NCI-H2171 treated with DMSO at 0.1 percent for 48 hours (cell line): ENCODE results near the gene DHCR7.

Experiments
- DNase-seq: peaks from one replicate; lab custom pipeline; 2025; lab: John Stamatoyannopoulos, UW

DHCR7 gene

GRCh38 chr11:71448257-71449171, at the start of gene DHCR7:
DHCR7 (minus strand) TSS chr11:71448393; CDS start chr11:71444952, 3,441 bp downstream.
- DNase-seq, result peak; percentile 94

- no peak for DNase-seq
These were observed 48.2 kb upstream of the DHCR7 start for GRCh38 chr11:71496421-71496820.

DNA sequence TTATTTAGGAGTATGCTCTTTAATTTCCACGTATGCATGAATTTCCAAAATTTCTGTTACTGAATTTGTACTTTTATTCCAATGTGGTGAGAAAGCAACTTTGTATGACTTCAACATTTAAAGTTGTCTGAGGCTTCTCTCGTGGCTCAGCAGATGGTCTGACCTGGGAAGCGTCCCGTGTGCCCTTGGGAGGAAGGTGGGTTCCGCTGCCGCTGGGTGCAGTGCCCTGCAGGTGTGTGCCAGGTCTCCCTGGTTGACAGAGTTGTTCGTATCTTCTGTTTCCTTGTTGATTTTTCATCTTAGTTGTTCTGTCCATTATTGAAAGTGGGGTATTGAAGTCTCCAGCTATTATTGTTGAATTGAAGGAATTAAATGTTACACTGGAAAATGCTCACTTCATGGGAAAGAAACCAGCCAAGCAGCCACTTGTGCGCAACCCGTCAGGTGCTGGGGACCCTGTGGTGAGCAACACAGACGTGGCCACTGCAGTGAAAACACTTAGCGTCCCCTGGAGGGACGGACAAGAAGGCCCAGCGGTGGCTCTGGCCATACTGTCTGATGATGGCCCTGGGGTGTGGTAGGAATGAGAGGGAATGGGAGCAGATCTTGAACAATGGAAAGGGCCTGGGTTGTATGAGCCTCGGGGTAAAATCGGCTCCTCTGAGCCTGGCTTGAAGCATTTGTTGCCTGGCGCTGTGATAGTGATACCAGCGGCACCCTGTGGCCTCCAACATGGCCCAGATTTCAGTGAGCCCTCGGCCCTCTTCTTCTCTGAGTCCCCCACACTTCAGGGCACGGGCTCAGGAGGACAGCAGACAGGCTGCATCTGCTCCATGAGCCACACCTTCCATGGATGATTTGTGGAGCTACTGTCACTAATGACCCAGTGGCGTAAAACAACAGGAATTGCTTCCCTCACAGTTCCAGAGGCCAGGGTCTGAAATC, 47.4 kb upstream of the DHCR7 start:
- no peak for DNase-seq

GRCh38 chr11:71491940-71492339, 43.7 kb upstream of the DHCR7 start:
- no peak for DNase-seq

DNA sequence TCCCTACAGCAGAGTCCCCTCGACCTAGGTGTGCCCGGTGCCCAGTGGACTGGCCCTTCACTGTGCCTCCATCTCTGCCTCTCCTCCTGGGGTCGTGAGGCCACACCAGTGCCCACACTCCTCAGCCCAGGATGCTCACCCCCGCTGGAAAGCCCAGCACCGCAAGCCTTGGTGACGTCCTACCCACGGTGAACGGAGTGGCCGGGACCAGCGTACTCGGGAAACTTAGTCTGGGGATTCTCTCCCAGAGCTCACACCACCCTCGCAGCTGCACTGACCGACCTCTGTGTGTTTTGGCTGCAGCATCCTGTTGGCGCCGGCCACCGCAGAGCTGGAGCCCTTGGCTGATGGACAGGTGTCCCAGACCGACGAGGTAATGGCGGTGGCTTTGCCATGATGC, 43.3 kb upstream of the DHCR7 start:
- no peak for DNase-seq

- DNase-seq, result no peak
These were observed 42.7 kb upstream of the DHCR7 start for GRCh38 chr11:71490731-71491390.

GRCh38 chr11:71490044-71490730, 42.0 kb upstream of the DHCR7 start:
- no peak for DNase-seq

DNA sequence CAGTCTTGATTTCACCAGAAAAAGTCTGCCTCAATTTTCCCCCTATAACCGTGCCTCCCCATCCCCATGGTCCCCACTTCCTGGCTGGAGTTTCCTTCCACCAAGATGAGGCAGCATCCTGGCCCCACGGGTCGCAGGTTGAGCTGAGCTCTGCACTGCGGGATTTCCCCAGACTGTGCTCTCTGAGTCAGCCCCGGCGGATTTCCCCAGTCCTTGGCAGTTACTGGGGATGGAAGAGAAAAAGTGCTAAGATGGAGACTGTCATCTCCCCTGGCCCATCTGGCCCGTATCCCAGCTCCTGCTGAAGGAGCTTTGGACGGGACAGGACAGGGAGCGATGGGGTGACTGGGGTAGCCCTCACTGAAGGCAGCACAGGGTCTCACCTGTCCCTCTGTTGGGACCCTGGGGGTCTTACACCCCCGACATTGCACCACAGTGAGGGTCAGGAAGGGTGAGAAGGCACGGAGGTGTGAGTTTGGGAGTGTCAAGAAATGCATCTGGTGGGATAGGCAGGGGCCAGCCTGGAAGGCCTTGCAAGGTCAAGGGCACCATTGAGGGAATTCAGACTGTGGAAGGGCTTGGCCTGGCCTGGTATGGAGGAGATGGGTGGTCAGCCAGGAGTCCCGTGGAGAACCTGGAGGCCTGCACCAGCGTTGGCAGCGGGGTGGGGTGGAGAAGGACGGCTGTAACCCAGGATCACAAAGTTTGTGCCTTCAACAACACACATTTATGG, 41.3 kb upstream of the DHCR7 start:
- no peak for DNase-seq

DNA sequence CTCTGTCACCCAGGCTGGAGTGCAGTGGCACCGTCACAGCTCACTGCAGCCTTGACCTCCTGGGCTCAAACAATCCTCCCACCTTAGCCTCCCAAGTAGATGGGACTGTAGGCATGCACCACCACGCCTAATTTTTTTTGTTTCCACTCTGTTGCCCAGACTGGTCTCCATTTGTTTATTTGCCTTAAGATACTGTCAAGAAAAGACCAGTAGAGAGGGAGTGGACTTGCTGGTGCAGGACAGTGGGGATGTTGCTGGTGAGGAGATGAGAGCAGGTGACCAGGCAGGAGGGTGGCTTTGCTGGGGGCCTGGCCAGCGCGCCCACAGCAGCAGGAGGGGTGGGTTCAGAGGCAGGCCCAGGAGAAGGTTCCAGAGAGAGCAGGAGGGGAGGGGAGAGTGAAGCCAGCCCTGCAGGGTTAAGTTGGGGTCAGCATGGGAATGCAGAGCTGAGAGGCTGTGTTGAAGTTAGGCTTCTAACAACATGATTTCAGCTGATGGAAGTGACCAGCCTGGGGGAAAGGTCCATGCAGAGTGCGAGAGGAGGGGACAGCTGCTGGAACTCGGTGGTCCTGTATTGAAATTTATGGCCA, 40.6 kb upstream of the DHCR7 start:
- DNase-seq, result no peak

DNA sequence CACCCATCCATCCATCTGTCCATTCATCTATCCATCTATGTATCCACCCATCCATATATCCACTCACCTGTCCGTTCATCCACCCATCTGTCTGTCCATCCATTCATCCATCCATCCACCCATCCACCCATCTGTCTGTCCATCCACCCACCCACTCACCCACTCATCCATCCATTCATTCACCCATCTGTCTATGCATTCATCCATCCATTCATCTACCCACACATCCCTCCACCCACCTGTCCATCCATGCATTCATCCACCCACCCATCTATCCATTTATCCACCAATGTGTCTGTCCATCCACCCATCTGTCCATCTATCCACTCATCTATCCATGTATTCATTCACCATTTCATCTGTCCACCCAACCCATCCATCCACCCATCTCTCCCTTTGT, 38.1 kb upstream of the DHCR7 start:
- DNase-seq, result no peak

DNA sequence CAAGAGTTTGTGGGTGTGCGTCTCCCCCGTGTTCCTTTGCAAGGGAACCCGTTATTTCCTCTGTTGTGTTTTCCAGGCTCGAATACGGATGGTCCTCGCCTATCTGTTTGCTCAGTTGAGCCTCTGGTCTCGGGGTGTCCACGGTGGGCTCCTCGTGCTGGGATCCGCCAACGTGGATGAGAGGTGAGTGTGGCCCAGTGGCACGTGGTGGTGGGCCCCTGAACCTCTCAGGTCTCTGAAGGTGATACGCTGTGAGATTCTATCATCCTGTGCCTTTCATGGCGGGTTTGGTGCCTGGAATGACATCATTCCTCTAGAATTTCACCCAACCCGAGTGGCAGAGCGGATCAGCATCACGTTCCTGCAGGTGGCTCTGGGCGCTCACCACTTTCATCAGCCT, 37.3 kb upstream of the DHCR7 start:
- no peak for DNase-seq

DNA sequence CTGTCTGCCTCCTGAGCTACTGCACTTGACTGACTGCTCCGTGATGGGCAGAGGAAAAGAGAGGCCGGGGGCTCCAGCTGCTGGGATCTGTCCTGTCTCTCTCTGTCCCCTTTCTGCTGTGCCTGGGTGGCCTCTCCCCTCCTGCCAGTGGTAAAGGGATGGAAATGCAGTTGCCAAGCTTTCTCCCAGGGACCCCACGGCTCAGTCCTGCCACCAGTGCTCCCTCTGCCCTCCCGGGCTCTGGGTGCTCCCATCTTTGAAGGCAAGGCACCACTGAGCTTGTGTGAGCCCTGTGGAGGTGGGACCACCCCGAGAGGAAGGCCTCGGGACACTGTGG, 36.8 kb upstream of the DHCR7 start:
- no peak for DNase-seq

- DNase-seq, result no peak
These were observed 36.3 kb upstream of the DHCR7 start for GRCh38 chr11:71484248-71485062.

- DNase-seq, result no peak
These were observed 35.5 kb upstream of the DHCR7 start for GRCh38 chr11:71483692-71484091.

DNA sequence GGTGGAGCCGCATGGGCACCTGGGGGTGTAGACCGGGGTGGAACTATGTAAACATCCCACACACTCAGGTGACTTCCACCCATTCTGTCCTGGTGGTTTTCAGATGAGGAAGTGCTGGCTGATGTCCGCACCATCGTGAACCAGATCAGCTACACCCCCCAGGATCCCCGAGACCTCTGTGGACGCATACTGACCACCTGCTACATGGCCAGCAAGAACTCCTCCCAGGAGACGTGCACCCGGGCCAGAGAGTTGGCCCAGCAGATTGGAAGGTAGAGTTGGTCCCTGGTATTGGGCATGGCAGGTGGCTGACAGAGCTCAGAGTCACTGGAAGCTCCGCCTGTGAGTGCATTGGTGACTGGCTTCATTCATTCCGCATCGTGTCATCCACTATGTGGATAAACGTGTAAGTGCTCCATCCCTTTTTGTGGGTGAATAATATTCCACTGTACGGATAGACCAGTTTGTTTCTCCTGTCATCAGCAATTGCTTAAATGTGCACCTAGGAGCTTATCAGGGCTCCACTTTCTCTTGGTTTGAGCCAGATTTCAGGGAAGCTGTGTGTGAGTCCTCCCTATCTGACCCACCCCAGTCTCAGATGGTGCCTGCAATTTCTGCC, 34.7 kb upstream of the DHCR7 start:
- no peak for DNase-seq

GRCh38 chr11:71482216-71482615, 34.0 kb upstream of the DHCR7 start:
- DNase-seq, result no peak

DNA sequence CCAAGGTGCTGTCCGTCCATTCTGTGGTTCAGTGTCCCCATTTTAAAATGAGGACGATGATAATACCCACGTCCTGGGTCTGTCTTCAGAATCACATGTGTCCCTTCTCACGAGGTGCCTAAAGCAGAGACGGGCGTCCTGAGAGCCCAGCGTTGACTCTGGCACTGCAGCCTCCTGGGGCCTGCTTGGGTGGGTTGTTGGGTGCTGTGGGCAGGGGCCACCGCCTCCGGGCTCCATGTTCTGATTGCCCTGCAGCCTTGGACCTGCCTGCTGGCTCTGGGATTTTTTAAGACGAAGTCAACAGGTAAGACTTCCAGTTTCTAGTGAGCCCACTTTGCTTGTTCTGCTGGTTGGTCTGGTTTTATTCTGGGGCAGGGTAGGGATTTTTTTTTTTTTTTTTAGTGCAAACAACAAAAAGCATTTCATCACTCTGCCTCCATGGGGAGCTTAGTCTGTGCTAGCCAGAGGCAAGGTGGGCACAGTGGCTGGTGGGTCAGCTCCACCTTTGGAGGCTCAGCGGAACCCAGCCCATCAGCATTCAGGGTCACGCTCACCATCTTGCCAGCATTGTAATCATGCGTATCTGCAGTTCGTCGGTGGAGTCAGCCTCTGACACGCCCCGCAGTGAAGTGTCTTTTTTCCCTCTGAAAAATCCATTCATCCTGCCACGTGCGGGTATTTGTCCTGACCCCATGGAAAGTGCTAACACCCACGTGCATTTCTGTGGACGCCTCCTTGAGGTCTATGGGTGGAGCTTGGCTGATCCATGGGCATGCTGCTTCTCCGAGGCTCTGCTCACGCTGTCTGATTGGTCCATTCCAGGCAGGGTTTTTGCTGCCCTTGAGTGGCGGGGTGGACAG, 33.1 kb upstream of the DHCR7 start:
- DNase-seq, result no peak

DNA sequence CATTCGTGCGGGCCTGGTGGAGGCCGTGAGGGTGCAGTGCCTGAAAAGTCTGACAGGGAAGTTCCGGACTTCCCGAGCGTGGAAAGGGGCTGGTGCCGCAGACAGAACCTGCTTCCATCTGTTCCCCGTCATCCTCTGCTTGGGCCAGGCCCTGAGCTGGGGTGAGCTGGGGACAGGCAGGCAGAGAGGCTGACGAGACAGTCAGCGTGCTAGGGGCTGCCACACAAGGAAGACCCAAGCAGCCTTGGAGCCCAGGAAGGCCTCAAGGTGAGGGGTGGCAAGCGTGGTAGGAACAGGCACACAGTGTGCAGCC, 30.3 kb upstream of the DHCR7 start:
- DNase-seq, result no peak
